GM21447 (cell line): Measurements from ENCODE around the gene DNAJA2.

Experiments used
- ATAC-seq: cut with Tn5 transposase; IDR thresholded peaks from one replicate; pipeline ENCODE4 v1.9.1; 2021; ENCODE audit not compliant: unreplicated experiment

The DNAJA2 gene

DNA sequence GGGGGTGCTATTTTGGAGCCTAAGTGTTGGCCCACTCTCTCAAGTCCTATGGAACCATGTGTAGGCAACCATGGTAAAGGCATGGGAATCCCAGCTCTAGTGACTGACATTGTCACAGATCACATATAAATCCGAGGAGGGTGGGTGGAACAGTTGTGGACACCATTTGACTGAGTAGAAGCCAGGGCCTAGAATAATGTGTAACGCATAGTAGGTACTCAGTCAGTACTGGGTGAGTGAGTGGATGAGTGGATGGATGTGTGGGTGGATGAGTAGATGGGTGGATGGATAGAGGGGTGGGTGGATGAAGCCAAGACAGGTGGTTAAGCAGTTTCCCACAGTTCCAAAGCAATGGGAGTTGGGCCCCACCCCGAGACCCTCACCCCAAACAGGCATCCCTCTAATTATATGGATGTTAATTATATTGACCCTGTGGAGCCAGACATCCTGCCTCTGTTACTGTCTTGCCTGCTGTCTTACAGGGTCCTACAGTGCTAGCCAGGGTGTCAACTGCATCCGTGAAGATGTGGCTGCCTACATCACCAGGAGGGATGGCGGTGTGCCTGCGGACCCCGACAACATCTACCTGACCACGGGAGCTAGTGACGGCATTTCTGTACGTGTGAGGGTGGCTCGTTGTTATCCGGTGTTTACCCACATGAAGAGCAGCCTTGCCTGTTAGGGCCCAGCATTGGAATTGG is 67.0 kb downstream of the DNAJA2 start:
- ATAC-seq, result no peak
